GM21825 (cell line): Measurements from ENCODE around the gene NT5DC1.
A peak's percentile ranks its signal among the peaks of the same experiment; 100 is the strongest.
"Not testable (repeated sequence)": the region's sequence is repeated elsewhere in the genome, so short reads cannot be mapped to it uniquely, and the experiment has no call there.

Source experiments
- ATAC-seq: cut with Tn5 transposase; IDR thresholded peaks from one replicate; pipeline ENCODE4 v1.9.1; 2021; ENCODE audit warnings: mild to moderate bottlenecking, moderate library complexity; ENCODE audit not compliant: unreplicated experiment

Gene NT5DC1

DNA sequence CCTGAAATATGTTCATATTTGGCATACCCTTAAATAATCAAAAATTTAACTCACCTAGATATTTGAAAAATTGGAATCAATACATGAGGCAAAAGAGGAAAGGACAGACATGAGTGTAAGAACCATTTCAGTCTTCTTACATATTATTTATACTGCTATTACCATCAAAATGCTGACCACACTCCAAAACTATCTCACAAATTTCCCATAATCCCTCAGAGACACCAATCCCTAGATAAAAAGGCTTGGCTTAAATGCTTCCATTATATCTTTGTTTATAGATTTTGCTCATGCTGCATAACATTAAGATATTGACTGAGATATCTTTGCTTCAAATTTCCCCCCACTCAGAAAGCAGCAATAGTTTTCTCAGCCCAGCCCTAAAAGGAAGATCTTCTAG is 11.7 kb upstream of the NT5DC1 start:
- no peak for ATAC-seq

DNA sequence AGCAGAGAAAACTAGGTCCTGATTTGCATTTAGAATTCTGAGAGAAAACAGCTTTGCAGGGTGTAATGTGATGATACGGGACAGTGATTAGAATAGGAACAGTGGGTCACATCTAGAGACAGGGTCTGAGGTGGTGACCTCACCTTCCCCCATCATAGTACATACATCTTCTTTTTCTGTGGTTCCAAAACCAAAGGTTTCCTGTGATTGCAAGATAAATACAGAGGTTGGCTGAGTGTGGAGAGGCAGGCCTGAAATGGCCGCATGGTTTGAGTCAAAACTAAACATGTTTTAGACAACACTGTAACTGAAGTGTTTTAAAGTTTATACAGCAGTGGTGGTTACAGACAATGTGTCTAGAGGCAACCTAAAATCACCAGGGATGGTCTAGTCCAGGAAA is 10.4 kb upstream of the NT5DC1 start:
- peak; percentile 60 for ATAC-seq

DNA sequence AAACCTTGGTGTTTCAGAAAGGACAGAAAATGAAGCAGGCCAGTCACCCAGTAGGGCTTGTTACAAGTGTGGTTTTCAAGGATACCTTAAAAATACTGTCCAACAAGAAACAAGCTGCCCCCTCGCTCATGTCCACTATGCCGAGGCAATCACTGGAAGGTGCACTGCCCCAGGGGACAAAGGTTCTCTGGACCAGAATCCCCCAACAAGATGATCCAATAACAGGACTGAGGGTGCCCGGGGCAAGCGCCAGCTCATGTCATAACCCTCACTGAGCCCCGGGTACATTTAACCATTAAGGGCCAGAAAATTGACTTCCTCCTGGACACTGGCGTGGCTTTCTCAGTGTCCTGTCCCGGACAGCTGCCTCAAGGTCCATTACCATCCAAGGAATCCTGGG is 6.6 kb upstream of the NT5DC1 start:
- no peak for ATAC-seq

DNA sequence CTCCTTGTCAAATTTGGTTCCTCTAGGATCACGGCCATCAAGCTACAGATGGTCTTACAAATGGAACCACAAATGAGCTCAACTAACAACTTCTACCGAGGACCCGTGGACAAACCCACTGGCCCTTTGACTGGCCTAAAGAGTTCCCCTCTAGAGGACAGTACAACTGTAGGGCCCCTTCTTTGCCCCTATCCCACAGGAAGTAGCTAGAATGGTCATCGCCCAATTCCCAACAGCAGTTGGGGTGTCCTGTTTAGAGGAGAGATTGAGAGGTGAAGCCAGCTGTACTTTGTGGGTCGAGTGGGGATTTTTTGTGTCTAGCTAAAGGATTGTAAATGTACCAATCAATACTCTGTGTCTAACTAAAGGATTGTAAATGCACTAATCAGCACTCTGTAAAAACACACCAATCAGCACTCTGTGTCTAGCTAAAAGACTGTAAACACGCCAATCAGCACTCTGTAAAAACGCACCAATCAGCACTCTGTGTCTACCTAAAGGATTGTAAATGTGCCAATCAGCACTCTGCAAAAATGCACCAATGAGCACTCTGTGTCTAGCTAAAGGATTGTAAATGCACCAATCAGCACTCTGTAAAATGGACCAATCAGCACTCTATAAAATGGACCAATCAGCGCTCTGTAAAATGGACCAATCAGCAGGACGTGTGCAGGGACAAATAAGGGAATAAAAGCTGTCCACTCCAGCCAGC is 4.4 kb upstream of the NT5DC1 start:
- ATAC-seq: not testable (repeated sequence)

DNA sequence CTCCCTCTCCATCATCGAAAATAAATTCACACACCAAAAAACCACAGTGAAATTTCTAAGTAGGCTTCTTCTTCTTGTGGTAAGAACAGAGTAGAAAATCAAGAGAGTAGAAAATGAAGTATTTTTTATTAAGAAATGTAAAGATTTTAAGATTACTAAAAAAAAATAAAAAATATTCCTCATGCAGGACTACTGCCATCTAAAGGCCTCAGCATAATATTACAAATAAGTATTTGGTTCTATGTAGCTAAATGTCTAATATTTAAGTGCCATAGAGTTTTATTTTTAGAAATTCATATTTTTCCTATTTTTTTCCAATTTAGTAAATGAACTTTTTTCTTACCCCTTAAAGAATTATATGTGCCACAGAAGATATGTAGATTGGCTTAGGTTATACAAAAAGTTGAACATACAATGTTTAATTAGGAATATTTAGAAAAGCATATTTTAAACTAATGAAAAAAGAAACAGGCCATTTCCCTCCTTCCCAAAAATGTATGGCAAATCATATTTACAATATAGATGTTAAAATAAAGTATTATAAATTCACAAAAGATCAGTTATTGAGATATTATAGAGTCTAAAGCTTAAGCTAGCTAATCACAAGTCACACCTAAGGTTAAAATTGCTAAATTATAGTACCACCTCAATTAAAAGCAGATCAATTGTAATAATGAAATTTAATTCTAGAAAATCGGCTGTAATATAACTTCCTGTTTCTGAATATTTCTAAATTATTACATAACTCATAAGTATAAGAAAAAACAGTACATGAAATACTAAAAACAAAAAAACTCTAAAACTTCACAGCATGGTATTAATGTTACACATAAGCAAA is 3.5 kb upstream of the NT5DC1 start:
- no peak for ATAC-seq

DNA sequence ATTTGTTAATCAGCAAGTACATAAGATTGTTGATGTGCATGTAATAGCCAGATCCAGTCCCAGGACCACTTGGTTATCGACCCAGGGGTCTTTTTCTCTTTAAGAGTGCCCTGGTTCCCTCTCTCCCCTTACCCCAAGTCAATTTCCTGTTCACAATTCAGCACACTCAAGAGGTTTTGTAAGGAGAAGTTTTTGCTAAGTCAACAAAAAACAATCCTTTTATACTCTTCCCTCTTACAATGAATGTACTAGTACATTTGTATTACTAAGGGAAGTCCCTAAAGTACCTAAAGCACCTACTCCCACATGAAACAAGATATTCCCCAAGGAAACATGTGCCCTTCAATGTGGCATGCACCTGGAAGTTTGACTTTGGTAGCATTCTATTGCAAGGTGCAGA is 1.6 kb upstream of the NT5DC1 start:
- ATAC-seq: no peak

DNA sequence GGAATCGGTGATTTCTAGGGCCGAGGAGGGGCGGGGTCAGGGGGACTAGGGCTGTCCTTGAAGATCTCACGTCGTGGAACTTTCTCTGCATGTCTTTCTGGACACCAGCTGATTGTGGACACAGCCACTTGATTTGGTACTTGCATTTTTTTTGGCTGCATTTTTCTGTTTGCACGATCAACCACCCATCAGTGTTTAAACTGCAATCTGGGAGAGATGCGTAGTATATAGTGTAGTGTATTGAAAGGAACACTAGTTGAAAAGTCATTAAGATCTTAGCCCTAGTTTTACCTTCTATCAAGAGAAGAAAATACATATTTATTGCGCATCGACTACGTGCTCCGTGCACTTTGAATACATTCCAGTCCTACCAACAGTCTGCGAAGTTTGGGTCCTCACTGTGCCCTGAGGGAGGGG is 657 bp downstream of the NT5DC1 start:
- ATAC-seq: no peak

DNA sequence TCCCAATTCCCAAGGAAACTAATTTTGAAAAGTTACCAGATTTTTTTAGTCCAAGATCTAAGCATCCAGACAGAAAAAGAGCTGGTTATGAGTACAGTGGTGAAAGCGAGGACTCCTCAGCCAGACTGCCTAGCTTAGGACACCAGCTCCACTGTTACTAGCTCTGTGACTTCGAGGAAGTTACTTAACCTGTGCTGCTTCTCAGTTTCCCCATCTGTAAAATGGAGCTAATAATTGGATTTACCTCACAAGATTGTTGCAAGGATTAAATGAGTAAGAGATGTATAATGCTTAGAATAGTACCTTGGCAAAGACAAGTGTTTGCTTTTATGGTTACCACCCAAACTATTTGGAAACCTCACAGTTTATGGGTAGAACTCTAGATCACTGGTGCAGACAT is 1.1 kb downstream of the NT5DC1 start:
- ATAC-seq: no peak

DNA sequence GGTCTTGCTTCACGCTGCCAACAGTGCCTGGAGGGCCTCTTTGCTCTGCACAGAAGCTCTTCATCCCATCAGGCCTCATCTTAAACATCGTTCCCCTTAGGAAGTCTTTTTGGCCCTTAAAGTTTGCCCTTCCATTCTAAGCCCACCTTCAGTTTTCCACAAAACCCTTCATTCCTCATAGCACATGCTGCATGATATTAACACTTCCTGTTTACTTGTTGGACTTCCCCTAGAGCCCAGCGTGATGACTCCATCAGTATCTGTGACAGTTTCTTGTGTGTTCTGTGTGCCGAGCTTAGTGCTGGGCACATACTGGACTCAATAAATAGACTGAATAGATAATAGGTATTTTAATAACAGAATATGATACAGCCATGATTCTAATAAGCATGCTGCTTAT is 2.2 kb downstream of the NT5DC1 start:
- no peak for ATAC-seq

DNA sequence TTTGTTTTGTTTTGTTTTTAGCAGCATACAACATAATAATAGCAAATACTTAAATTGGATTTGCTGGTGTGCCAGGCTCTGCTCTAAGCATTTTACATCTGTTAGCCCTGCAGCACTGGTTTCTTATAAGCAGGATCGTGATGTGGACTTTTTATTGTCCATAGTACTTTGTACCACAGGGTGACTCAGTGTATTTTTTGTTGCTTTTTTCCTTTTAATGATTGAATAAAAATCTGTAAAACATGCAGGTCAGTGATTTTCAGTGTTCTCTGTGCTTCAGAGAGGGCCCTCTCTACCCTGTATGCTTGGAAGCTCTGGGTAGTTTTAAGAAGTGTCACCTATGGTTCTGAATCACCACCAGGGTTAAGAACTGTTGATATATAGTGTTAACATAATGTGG is 4.0 kb downstream of the NT5DC1 start:
- no peak for ATAC-seq

DNA sequence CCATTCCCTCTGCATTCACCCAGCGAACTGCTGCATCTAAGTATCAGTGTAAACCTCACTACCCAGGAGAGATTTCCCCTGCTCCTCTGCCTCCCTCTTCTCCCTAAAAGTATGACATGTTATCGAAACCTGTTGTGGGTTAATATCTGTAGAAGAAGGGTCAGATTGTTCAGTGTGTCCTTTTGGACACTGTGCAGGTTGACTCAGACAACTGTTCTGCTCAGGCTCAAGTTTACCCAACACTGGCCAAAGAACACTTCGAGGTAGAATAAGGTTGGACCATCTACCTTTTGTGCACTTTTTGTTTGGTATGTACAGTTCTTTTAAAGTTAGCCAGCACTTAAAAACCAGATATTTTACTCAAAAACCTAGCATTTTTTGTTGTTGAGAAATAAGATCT is 4.6 kb downstream of the NT5DC1 start:
- no peak for ATAC-seq

DNA sequence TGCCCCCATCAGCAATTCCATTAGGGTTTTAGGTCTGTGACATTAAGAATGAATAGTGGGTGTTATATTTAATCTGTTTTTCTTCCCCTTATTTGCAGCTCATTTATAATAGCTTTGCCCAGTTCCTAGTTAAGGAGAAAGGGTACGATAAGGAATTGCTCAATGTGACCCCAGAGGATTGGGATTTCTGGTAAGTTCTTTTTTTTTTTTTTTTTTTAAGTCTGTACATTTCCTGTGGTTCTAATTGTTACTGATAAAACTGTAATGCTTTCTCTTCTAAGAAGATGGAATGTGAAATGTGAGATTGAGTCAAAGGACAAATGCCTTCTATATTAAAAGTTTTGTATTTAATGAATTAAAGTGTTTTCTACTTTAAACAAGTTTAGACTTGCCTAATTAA is 5.5 kb downstream of the NT5DC1 start:
- no peak for ATAC-seq

DNA sequence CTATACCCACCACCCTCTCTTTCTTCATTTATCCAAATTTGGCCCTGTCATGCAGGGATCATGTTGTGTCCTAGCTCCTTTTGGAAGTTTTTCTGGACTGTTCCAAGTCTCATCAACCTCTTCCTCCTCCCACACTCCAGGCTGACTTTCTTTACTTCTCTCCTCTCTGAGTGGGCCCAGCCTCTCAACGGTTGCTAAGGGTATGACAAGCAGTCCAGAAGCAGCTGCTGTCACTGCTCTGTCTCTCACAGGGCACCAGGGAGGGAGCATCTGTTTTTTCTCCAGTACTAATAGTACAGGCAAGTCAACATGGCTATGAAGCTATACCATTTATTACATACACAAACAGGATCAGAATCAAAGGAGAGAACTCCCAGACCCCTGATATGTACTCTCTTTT is 8.2 kb downstream of the NT5DC1 start:
- ATAC-seq: no peak

DNA sequence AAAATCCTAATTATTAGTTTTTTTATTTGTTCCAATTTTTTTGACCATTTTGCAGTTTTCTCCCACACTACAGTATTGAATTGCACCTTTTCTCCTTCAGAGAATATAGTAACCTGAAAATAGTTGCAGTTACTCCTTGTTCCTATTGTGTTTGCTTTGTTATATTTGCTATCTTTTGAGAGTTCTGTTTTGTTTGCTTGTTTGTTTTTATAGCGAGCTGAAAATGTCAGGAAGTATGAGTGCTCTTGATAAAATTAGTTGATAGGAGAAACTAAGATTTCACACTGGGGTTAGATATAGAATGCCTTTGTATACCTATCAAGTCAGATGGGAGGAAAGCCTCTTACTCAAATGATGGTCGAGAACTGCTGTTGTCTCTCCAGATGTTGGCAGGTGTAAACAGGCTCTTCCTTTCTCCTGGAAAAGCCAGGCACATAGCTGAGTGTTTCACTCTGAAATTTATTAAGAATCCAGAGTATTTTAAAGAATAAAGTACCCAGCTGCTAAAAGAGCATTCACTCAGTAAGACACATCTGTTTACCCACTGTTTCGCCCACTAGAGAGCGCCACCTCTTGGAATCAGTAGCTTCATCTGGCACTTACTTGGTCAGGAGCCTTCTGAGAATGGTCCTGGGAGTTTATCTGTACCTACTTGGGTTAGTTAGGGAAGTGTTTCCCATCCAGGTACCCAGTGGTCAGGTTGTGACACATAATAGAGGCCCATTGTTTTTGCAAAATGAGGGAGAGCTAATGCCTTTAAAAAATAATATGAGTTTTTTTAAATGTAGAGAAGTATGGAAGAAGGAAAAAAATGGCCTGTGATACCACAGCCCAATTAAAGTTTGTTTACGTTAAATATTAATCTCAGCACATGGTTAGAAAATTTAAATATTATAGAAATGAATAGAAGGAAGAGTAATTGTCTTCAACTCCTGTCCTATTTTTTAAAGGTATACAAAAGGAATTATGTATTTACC is 11.2 kb downstream of the NT5DC1 start:
- ATAC-seq: peak; percentile 67

DNA sequence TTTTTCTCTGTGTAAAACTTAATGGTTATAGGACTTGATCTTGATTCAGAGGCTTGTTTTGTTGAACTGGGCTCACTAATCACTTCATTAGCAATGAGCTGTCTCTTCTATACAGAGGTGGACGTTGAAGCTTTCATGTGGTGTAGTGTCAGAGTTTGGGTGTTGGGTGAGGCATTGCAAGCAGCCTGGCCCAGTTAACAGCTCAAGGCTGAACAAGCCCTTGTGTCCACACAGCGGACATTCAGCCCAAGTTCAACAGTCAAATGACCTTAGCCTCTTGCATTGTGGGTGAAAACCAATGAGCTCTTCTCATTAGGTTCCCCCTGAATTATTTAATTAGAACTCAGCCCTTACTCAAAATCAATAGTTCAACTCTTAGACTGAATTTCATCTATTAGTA is 12.7 kb downstream of the NT5DC1 start:
- ATAC-seq: no peak

DNA sequence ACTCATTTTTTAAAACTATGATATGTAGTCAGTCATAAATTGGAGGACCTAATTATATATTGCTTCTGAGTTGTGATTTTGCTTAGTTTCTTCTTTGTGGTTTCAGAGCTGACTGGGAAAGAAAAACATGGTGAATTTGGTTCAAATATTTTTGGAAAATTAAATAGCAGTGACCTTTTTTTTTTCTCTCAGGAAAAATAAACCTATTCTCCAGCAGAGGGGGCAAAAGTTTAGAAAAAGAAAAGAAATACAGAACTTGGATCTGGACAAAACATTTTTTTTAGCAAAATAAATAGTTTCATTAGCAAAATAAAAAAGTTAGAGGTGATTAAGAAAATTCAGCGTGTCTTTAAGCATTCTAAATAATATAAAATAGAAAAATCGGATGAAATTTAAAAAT is 15.1 kb downstream of the NT5DC1 start:
- no peak for ATAC-seq

DNA sequence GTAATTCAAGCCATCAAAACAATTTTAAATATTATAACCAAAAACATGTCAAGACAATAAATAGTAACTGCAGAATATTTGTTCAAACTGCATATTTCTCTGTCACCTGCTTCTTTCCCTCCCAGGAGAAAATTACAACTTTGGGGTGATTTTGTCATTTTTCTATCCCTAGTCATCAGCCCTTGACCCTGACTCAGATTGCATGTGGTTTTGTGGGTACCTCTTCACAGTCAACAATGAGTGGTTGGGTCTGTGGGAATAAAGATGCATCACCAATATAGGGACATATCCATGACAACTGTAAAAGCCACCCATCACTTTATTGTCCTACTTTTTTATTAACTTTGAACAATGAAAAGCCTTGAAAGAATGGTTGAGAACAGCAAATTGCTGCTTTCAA is 18.0 kb downstream of the NT5DC1 start:
- no peak for ATAC-seq

DNA sequence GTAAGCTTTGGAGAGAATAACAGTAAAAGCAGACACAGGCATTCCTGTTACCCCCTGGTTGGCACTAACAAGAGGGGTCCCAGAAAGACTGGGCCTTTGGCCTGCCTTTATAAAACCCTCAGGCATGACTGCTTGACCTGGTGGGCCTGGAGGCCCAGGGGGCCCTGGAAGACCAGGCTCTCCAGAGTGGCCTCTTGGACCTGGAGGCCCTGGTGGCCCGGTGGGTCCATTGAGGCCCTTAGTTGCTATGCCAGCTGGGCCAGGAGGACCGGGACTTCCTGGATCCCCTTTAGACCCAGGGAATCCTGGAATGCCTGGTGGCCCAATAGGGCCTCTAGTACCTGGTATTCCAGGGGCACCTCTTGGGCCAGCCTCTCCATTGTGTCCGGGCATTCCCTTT is 19.8 kb downstream of the NT5DC1 start:
- ATAC-seq: no peak

DNA sequence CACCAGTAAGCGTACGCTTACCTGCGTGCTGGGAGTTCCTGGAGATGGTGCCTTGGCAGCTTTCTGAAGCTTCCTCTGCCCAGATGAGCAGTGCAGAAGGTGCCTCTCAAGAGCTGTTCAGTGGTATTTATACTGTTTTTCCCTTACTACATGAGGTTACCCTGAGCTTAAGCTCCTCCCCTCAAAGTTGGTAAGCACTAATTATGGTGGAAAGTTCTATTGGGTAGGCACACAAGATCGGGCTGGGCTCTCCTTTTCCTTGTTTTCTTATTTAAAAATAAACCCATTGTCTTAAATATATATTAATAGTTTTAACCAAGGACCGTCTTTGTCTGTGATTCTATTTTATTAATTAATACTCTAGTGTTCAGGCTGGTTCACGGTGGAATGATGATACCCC is 25.4 kb downstream of the NT5DC1 start, which contains the start of gene COL10A1:
Gene COL10A1, minus strand, starts transcription at position 101 of the 400 bp plus-strand sequence. CDS start 640 bp downstream, outside the sequence.
- ATAC-seq: no peak

DNA sequence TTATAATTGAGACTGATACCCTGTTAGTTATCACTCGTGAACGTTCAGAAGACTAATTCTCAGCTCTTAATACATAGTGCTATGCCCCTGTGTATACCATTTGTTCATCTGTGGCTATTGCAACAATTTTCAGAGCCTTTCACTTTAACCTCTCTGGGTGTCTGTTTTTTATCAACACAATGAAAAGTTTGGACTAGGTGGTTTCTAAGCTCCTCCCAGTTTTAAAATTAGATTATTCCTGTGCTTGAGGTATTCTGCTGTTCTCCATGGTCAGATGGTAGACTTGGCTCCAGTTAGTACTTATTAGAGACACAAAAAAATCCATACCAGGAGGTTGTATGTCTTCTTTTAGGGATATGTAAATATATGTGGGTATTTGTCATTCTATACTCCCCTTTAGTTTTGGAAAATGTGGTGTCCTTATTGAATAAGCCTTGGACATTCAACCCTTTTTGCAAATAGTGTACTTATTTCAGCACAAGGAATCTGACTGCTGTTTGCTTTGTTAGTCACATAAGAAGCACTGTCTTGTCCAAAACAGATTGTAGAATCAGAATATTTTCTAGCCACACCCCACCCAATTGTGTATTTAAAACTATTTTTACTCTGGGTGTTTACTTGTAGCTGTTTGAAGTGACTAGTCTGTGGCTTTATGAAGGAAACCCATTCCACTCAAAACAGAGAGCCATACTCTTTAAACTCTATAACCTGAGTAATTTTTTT is 27.3 kb downstream of the NT5DC1 start:
- no peak for ATAC-seq

DNA sequence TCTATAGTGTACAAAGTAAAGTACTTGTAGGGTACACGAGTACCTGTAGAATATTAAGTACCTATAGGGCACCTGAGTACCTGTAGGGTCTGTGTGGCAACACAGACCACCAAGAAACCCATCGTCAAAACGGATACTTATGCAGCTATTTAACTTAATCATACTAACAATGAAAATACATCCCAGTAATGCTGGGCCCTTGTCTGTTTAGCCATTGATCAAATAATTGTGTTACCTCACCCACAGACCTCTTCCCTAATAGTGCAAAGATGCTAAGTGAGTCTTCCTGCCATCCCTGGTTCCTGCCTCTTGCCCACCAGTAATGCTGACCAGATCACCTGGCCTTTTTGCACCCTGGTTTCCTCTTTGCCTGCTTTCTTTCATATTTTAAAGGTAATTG is 32.8 kb downstream of the NT5DC1 start:
- no peak for ATAC-seq
